GM12878 (cell line): ENCODE results near the gene PCDHGB2. TPM values are rescaled to one million over a fixed set of nuclear protein-coding genes. Genes with fewer than 3 reads are reported as not detected.
"Not testable (repeated sequence)": the region's sequence is repeated elsewhere in the genome, so short reads cannot be mapped to it uniquely, and the experiment has no call there.

Source experiments
- ATAC-seq: fragments of 200-7000 bp; cut with Tn5 transposase; 3 replicates; pipeline ENCODE4 v1.9.1; 2020; ENCODE audit warnings: mild to moderate bottlenecking, moderate library complexity
- BruUV-seq: library from RNA; stranded (reverse); fragments of 400-500 nt; replicated peaks from 2 replicates; lab custom pipeline; 2021; lab: Mats Ljungman, UMichigan
- CTCF ChIA-PET: fragments of 300-600 bp; sonication (Branson Sonifier 250); formaldehyde crosslinking; extraction: SDS; loops from one replicate; lab custom pipeline; 2021; ENCODE audit warnings: inconsistent platforms; lab: Yijun Ruan, JAX
- POLR2A ChIA-PET: fragments of 350-600 bp; formaldehyde crosslinking; extraction: SDS; loops from one replicate; lab custom pipeline; 2021; ENCODE audit warnings: inconsistent platforms; lab: Charles Lee
- RAD21 ChIA-PET: fragments of 300-600 bp; sonication (Branson Sonifier 250); formaldehyde crosslinking; loops from one replicate; lab custom pipeline; 2023; ENCODE audit warnings: antibody characterized with exemption; ENCODE audit not compliant: unreplicated experiment; lab: Charles Lee
- SMC1A ChIA-PET: fragments of 300-600 bp; sonication (Branson Sonifier 250); formaldehyde crosslinking; loops from one replicate; lab custom pipeline; 2023; ENCODE audit not compliant: unreplicated experiment, uncharacterized antibody; lab: Charles Lee
- DNase-seq: peaks from one replicate; pipeline ENCODE4 v3.0.0-alpha.2; 2011; ENCODE audit warnings: low read depth, low spot score
- FAIRE-seq: peaks from 3 replicates; lab custom pipeline; 2011; peaks lifted over from hg19 to GRCh38; lab: Jason Lieb, UNC
- H2AFZ ChIP-seq: 2 replicates; pipeline ENCODE4 v1.6.0; 2011; ENCODE audit warnings: low read depth, low read length, control low read depth; ENCODE audit not compliant: control insufficient read depth
- H3K27ac ChIP-seq: 2 replicates; pipeline ENCODE4 v1.5.1; 2011; ENCODE audit warnings: control low read depth; ENCODE audit not compliant: control insufficient read depth, insufficient read depth
- H3K27me3 ChIP-seq, 2 experiments: replicated peaks in 1 of 2; 2 replicates each; pipeline versions ENCODE4 v1.6.0 to v1.6.1; 2011; ENCODE audit warnings: low read length in 1 of 2; ENCODE audit not compliant: control insufficient read depth in 2 of 2, insufficient read depth in 2 of 2
- H3K36me3 ChIP-seq, 2 experiments: 2 replicates each; pipeline ENCODE4 v1.5.1; 2011; ENCODE audit warnings: low read length in 1 of 2; ENCODE audit not compliant: control insufficient read depth in 2 of 2, insufficient read depth in 2 of 2
- H3K4me1 ChIP-seq: 2 replicates; pipeline ENCODE4 v1.6.1; 2011; ENCODE audit warnings: mild to moderate bottlenecking, low read length, moderate library complexity, mixed read lengths; ENCODE audit not compliant: control insufficient read depth, insufficient read depth
- H3K4me2 ChIP-seq: 2 replicates; pipeline ENCODE4 v1.6.0; 2011; ENCODE audit warnings: control low read depth; ENCODE audit not compliant: control insufficient read depth, insufficient read depth
- H3K4me3 ChIP-seq: fragments of 200-600 bp; sonication (generic); 2 replicates; pipeline ENCODE4 v1.5.1; 2016
- H3K79me2 ChIP-seq: 2 replicates; pipeline ENCODE4 v1.6.0; 2011; ENCODE audit warnings: low read length; ENCODE audit not compliant: control insufficient read depth, insufficient read depth
- H3K9ac ChIP-seq: 2 replicates; pipeline ENCODE4 v1.8.0; 2011; ENCODE audit warnings: low read length, control low read depth, mixed read lengths; ENCODE audit not compliant: control insufficient read depth, insufficient read depth
- H3K9me3 ChIP-seq: replicated peaks from 3 replicates; pipeline ENCODE4 v1.5.1; 2011; ENCODE audit warnings: mild to moderate bottlenecking, low read length; ENCODE audit not compliant: control insufficient read depth, insufficient read depth
- H4K20me1 ChIP-seq: 2 replicates; pipeline ENCODE4 v1.6.0; 2011; ENCODE audit not compliant: control insufficient read depth, insufficient read depth
- NFIC ChIP-seq: IDR thresholded peaks from 2 replicates; pipeline ENCODE4 v1.6.1; 2012; ENCODE audit warnings: low read depth, mild to moderate bottlenecking, inconsistent platforms, low read length, moderate library complexity
- SP1 ChIP-seq: IDR thresholded peaks from one replicate; pipeline ENCODE4 v1.6.1; 2011; ENCODE audit warnings: low read depth, low read length
- WGBS: methylation state at CpG from one replicate; pipeline ENCODE4 v1.1.6; 2016; ENCODE audit warnings: low lambda C conversion rate; ENCODE audit not compliant: insufficient replicate concordance, insufficient coverage; ENCODE audit errors: missing lambda C conversion rate; 5-methylcytosine and 5-hydroxymethylcytosine counted together
- in situ Hi-C: fragments of 300-500 bp; cut with MboI; formaldehyde crosslinking; loops from 9 replicates; pipeline ENCODE4 v1.14.3; 2018; ENCODE audit warnings: mixed read lengths
- intact Hi-C: fragments of 100-400 bp; cut with micrococcal nuclease; formaldehyde crosslinking; loops from one replicate; pipeline ENCODE4 v1.14.2; 2022; ENCODE audit not compliant: unreplicated experiment
- polyA plus RNA-seq, 11 experiments: library from polyadenylated mRNA; depleted of rRNA in 4 of 11; unstranded in 6 of 11; stranded (reverse) in 5 of 11; fragments of >200 nt; fragmentation: Nextera tagmentation in 4 of 11; fragmentation: Illumina TruSeq in 1 of 11; extraction: Ambion mirVana in 4 of 11; extraction: Trizol in 1 of 11; gene quantifications; 1 replicate in 1 of 11; 2 replicates in 10 of 11; pipeline versions ENCODE4 v1.2.1 to v1.2.3, GENCODE V29; 2011 to 2016; ENCODE audit warnings: inconsistent platforms in 2 of 11, missing spikeins in 2 of 11, low read depth in 1 of 11
- total RNA-seq, 4 experiments: library from RNA; depleted of rRNA in 3 of 4; stranded (reverse); fragments of >200 nt in 3 of 4; fragmentation: Illumina TruSeq in 1 of 4; extraction: Trizol in 1 of 4; gene quantifications; 2 replicates each; pipeline versions ENCODE4 v1.2.1 to v1.2.3, GENCODE V29; 2013 to 2021

PCDHGB2 gene
- total and polyA plus RNA-seq, 10 of the 15 experiments (the other 5 are each of a cell fraction or from before 2014, with no cell fraction given): 0.06 to 0.38 (median 0.19) TPM; not detected in 2

DNA sequence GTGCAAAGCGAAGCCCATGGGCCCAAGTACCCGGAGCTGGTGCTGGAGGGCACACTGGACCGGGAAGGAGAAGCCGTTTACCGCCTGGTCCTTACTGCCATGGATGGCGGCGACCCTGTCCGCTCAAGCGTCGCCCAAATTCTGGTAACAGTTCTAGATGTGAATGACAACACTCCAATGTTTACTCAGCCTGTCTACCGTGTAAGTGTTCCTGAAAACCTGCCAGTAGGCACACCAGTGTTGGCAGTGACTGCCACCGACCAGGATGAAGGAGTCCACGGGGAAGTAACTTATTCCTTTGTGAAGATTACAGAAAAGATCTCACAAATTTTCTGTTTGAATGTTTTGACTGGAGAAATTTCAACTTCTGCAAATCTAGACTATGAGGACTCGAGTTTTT is 14.8 kb downstream of the PCDHGB2 start (continued):
- no peak for TF ChIP-seq NFIC

DNA sequence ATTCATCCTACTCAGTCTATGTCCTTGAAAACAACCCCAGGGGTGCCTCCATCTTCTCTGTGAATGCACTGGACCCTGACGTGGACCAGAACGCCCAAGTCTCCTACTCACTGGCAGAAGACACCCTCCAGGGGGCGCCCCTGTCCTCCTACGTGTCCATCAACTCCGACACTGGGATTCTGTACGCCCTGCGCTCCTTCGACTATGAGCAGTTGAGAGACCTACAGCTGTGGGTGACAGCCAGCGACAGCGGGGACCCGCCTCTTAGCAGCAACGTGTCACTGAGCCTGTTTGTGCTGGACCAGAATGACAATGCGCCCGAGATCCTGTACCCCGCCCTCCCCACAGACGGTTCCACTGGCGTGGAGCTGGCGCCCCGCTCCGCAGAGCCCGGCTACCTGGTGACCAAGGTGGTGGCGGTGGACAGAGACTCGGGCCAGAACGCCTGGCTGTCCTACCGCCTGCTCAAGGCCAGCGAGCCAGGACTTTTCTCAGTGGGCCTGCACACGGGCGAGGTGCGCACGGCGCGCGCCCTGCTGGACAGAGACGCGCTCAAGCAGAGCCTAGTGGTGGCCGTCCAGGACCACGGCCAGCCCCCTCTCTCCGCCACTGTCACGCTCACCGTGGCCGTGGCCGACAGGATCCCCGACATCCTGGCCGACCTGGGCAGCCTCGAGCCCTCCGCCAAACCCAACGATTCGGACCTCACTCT is 15.8 kb downstream of the PCDHGB2 start:
- ATAC-seq, DNase-seq, H3K4me1 ChIP-seq, RAD21 ChIA-PET, H4K20me1 ChIP-seq, SMC1A ChIA-PET, FAIRE-seq, H3K4me2 ChIP-seq, H3K27me3 ChIP-seq, H3K79me2 ChIP-seq, CTCF ChIA-PET, H3K9ac ChIP-seq, H3K4me3 ChIP-seq, POLR2A ChIA-PET, H3K27ac ChIP-seq, BruUV-seq, intact Hi-C loops, H2AFZ ChIP-seq, H3K36me3 ChIP-seq, in situ Hi-C loops: not testable (repeated sequence)
- H3K9me3 ChIP-seq: peaks cover 17% of the 10 kb centered on the region; the same call in 2 of the 3 replicates
- 89% methylated on average over 33 of the region's 48 CpGs for WGBS

DNA sequence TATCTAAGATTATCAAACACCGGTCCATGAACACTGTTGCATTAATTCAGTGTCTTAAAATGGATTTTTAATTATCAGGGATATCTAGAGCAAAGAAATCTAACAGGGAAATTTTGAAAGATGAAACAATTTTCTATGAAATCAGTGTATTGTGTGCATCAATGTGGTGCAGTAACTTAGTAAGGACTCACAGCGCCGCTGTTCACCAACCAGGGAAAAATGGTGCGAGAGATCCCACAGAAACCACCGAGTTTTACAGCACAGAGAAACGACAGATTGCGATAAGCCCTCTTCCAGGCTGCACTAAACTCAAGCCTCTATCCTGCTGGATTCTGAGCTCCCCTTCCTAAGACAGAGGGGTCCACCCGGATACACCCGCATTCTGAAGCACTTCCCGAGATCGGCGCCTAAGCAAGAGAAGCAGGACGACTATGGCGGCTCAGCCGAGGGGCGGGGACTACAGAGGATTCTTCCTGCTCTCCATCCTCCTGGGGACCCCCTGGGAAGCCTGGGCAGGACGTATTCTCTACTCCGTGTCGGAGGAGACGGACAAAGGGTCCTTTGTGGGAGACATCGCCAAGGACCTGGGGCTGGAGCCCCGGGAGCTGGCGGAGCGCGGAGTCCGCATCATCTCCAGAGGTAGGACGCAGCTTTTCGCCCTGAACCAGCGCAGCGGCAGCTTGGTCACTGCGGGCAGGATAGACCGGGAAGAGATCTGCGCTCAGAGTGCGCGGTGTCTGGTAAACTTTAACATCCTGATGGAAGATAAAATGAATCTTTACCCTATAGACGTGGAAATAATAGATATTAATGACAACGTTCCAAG is 22.9 kb downstream of the PCDHGB2 start, which contains the start of gene PCDHGA7:
Gene PCDHGA7 (plus strand): TSS at position 274 of the 826 bp plus-strand sequence. CDS start 158 bp downstream, at position 432.
- no peak for DNase-seq
- no TSS peak for BruUV-seq
- Histone ChIP-seq H3K9ac (no peak within 1 kb of the TSS), H3K36me3 (no peaks in the 10 kb centered on the region), H3K79me2 (no peaks in the 10 kb centered on the region), H3K4me2 (no peak within 1 kb of the TSS), H4K20me1 (no peaks in the 10 kb centered on the region), H3K27ac (no peak within 1 kb of the TSS), H3K4me3 (no peak within 1 kb of the TSS), H3K9me3 (no peaks in the 10 kb centered on the region; the same call in 2 of the 3 replicates), H2AFZ (no peak within 1 kb of the TSS), H3K4me1 (no peaks in the 10 kb centered on the region), H3K27me3 (no peaks in the 10 kb centered on the region)
- ChIA-PET POLR2A (no interaction called here), RAD21 (no interaction called here), CTCF (interaction anchor here (0.8 to 1.5 kb wide), 2 partner anchors 9 to 175 kb away, joined by 3 read pairs; no protein-coding TSS in a partner anchor), SMC1A (no interaction called here)
- WGBS: 13% methylated on average over 37 of the region's 37 CpGs
- TF ChIP-seq SP1: no peak
- no peak for ATAC-seq
- intact Hi-C loops: no loop called here
- in situ Hi-C loops: no loop called here
- FAIRE-seq: no peak
